HCT116 (cell line): ENCODE results near the gene LINS1. TPM values are rescaled to one million over a fixed set of nuclear protein-coding genes. Genes with fewer than 3 reads are reported as not detected.

ENCODE experiments used
- ATAC-seq: fragments of 200-7000 bp; cut with Tn5 transposase; 2 replicates; pipeline ENCODE4 v1.9.1; 2020; ENCODE audit warnings: mild to moderate bottlenecking, moderate library complexity
- BruUV-seq: library from RNA; stranded (reverse); fragments of 400-500 nt; replicated peaks from 2 replicates; lab custom pipeline; 2021; lab: Mats Ljungman, UMichigan
- CTCF ChIA-PET: fragments of 300-600 bp; sonication (Branson Sonifier 250); formaldehyde crosslinking; loops from one replicate; lab custom pipeline; 2021; ENCODE audit warnings: antibody characterized with exemption; lab: Charles Lee
- POLR2A ChIA-PET: fragments of 300-600, 350-600 bp; sonication (Branson Sonifier 250); formaldehyde crosslinking; loops from one replicate; lab custom pipeline; 2021; ENCODE audit warnings: antibody characterized with exemption; lab: Charles Lee
- RAD21 ChIA-PET, 2 experiments: fragments of 300-600 bp; sonication (Branson Sonifier 250); formaldehyde crosslinking; loops; one replicate each; lab custom pipeline; 2023; ENCODE audit warnings: low total read pairs in 2 of 2; ENCODE audit not compliant: uncharacterized antibody in 2 of 2, unreplicated experiment in 2 of 2, low non-redundant PET in 1 of 2; lab: Charles Lee
- DNase-seq: peaks from one replicate; pipeline ENCODE4 v3.0.0-alpha.2; 2010; ENCODE audit warnings: low read depth, low spot score
- H2AFZ ChIP-seq: fragments of 200-600 bp; shearing (Covaris generic), sonication (generic); 2 replicates; pipeline ENCODE4 v1.6.1; 2017; ENCODE audit warnings: low read depth, mixed run types, mixed read lengths, antibody characterized with exemption, low read length; ENCODE audit not compliant: poor library complexity, severe bottlenecking
- H3K27ac ChIP-seq: 2 replicates; pipeline ENCODE4 v1.5.1; 2012; ENCODE audit warnings: low read depth, low read length
- H3K27me3 ChIP-seq: fragments of 200-600 bp; sonication (generic); 2 replicates; pipeline ENCODE4 v1.6.1; 2016; ENCODE audit warnings: mixed run types, low read length, mixed read lengths; ENCODE audit not compliant: insufficient read depth
- H3K36me3 ChIP-seq, 2 experiments: fragments of 200-500 bp in 1 of 2; fragments of 200-600 bp in 1 of 2; sonication (Bioruptor generic) in 1 of 2; sonication (generic) in 1 of 2; 2 replicates each; pipeline versions ENCODE4 v1.5.1 to v1.6.1; 2014 to 2016; ENCODE audit warnings: low read length in 2 of 2, inconsistent platforms in 1 of 2, mixed read lengths in 1 of 2, mixed run types in 1 of 2; ENCODE audit not compliant: insufficient read depth in 2 of 2, control insufficient read depth in 1 of 2
- H3K4me1 ChIP-seq, 2 experiments: fragments of 200-600 bp in 1 of 2; sonication (generic) in 1 of 2; 2 replicates each; pipeline versions ENCODE4 v1.5.1 to v1.6.1; 2012 to 2017; ENCODE audit warnings: low read length in 2 of 2, inconsistent platforms in 1 of 2, mild to moderate bottlenecking in 1 of 2, mixed read lengths in 1 of 2, mixed run types in 1 of 2, moderate library complexity in 1 of 2; ENCODE audit not compliant: insufficient read depth in 2 of 2, control insufficient read depth in 1 of 2
- H3K4me2 ChIP-seq: fragments of 200-600 bp; sonication (generic); 2 replicates; pipeline ENCODE4 v1.6.1; 2017; ENCODE audit warnings: mixed run types, low read length, mixed read lengths
- H3K4me3 ChIP-seq, 2 experiments: fragments of 200-600 bp in 1 of 2; sonication (generic) in 1 of 2; replicated peaks in 1 of 2; 2 replicates each; pipeline ENCODE4 v1.5.1; 2011 to 2016; ENCODE audit warnings: low read length in 2 of 2, control low read depth in 1 of 2, low read depth in 1 of 2, mild to moderate bottlenecking in 1 of 2, mixed read lengths in 1 of 2, mixed run types in 1 of 2
- H3K79me2 ChIP-seq: fragments of 200-600 bp; sonication (generic); 2 replicates; pipeline ENCODE4 v1.6.1; 2017; ENCODE audit warnings: mild to moderate bottlenecking, mixed run types, low read length, moderate library complexity, mixed read lengths; ENCODE audit not compliant: insufficient read depth
- H3K9ac ChIP-seq: fragments of 200-600 bp; sonication (generic); 2 replicates; pipeline ENCODE4 v1.6.1; 2016; ENCODE audit warnings: low read length, mixed read lengths
- H3K9me2 ChIP-seq: fragments of 200-600 bp; sonication (generic), shearing (Covaris generic); 2 replicates; pipeline ENCODE4 v1.6.1; 2017; ENCODE audit warnings: mixed run types, mild to moderate bottlenecking, moderate library complexity; ENCODE audit not compliant: insufficient read depth
- H3K9me3 ChIP-seq, 2 experiments: fragments of 200-500 bp in 1 of 2; fragments of 200-600 bp in 1 of 2; sonication (Bioruptor generic) in 1 of 2; sonication (generic) in 1 of 2; 2 replicates each; pipeline ENCODE4 v1.6.1; 2014 to 2017; ENCODE audit warnings: low read length in 2 of 2, mixed read lengths in 2 of 2, inconsistent platforms in 1 of 2, low read depth in 1 of 2, mild to moderate bottlenecking in 1 of 2, mixed run types in 1 of 2, moderate library complexity in 1 of 2; ENCODE audit not compliant: control insufficient read depth in 1 of 2, insufficient read depth in 1 of 2
- H4K20me1 ChIP-seq: fragments of 200-600 bp; sonication (generic), shearing (Covaris generic); 2 replicates; pipeline ENCODE4 v1.6.1; 2017; ENCODE audit warnings: mixed run types, mild to moderate bottlenecking, moderate library complexity; ENCODE audit not compliant: insufficient read depth
- CEBPB ChIP-seq: IDR thresholded peaks from 2 replicates; pipeline ENCODE4 v1.6.1; 2012; ENCODE audit warnings: low read depth
- CTCF ChIP-seq, 3 experiments: fragments of 200-600 bp in 1 of 3; sonication (generic) in 1 of 3; IDR thresholded peaks in 2 of 3; conservative IDR thresholded peaks in 1 of 3; 2 replicates each; pipeline ENCODE4 v1.5.1; 2012 to 2017; ENCODE audit warnings: low read depth in 2 of 3, low read length in 2 of 3, antibody characterized with exemption in 1 of 3, borderline replicate concordance in 1 of 3, control low read depth in 1 of 3, mild to moderate bottlenecking in 1 of 3, mixed read lengths in 1 of 3, mixed run types in 1 of 3, moderate library complexity in 1 of 3; ENCODE audit not compliant: insufficient read depth in 1 of 3
- EGR1 ChIP-seq: IDR thresholded peaks from 2 replicates; pipeline ENCODE4 v1.6.1; 2012; ENCODE audit warnings: low read depth
- ELF1 ChIP-seq: IDR thresholded peaks from 2 replicates; pipeline ENCODE4 v1.6.1; 2012; ENCODE audit warnings: low read depth, borderline replicate concordance
- EZH2phosphoT487 ChIP-seq: fragments of 200-600 bp; IDR thresholded peaks from 2 replicates; pipeline ENCODE4 v1.6.1; 2018; ENCODE audit warnings: antibody characterized with exemption, borderline replicate concordance
- FOSL1 ChIP-seq: IDR thresholded peaks from 2 replicates; pipeline ENCODE4 v1.6.1; 2012; ENCODE audit warnings: low read depth
- JUND ChIP-seq: IDR thresholded peaks from 2 replicates; pipeline ENCODE4 v1.6.1; 2012
- MAX ChIP-seq: IDR thresholded peaks from 2 replicates; pipeline ENCODE4 v1.6.1; 2012
- POLR2A ChIP-seq: IDR thresholded peaks from 2 replicates; pipeline ENCODE4 v1.7.0; 2011; ENCODE audit warnings: borderline replicate concordance; ENCODE audit not compliant: insufficient read depth, insufficient read length; ENCODE audit errors: extremely low read depth
- POLR2AphosphoS5 ChIP-seq: IDR thresholded peaks from 2 replicates; pipeline ENCODE4 v1.6.1; 2011; ENCODE audit warnings: mild to moderate bottlenecking, low read depth, low read length, moderate library complexity
- RAD21 ChIP-seq: IDR thresholded peaks from 2 replicates; pipeline ENCODE4 v1.6.1; 2012; ENCODE audit warnings: low read depth, mild to moderate bottlenecking
- SP1 ChIP-seq: IDR thresholded peaks from 2 replicates; pipeline ENCODE4 v1.6.1; 2012; ENCODE audit warnings: low read depth
- YY1 ChIP-seq: IDR thresholded peaks from 2 replicates; pipeline ENCODE4 v1.6.1; 2011; ENCODE audit warnings: low read length, low read depth, moderate library complexity, mild to moderate bottlenecking; ENCODE audit not compliant: insufficient replicate concordance; ENCODE audit errors: extremely low read depth
- ZFX ChIP-seq: fragments of 450-650 bp; IDR thresholded peaks from 2 replicates; pipeline ENCODE4 v1.6.1; 2017
- intact Hi-C: fragments of 100-400 bp; cut with micrococcal nuclease; formaldehyde crosslinking; loops from 2 replicates; pipeline ENCODE4 v1.10.0; 2022
- total RNA-seq: library from RNA; stranded (reverse); gene quantifications from one replicate; pipeline ENCODE4 v1.2.1, GENCODE V29; 2021; ENCODE audit not compliant: unreplicated experiment

The LINS1 gene
- total RNA-seq, 1 experiment from 2014 or later = 14.7 TPM

GRCh38 chr15:100570275-100570674, 31.7 kb downstream of the LINS1 start:
- CTCF ChIA-PET = interaction anchor here (0.6 kb wide), 1 partner anchor 450 kb away, joined by 4 read pairs; no protein-coding TSS in a partner anchor

GRCh38 chr15:100569391-100569790, 32.6 kb downstream of the LINS1 start:
- intact Hi-C loops = no loop called here
- no peak for ATAC-seq
- Histone ChIP-seq H3K27ac (no peak overlapping the region), H3K36me3 (peaks cover 4 to 17% of the 10 kb centered on the region in 2 experiments), H3K79me2 (no peaks in the 10 kb centered on the region), H3K4me3 (no peak overlapping the region), H3K27me3 (no peaks in the 10 kb centered on the region), H3K9me2 (no peaks in the 10 kb centered on the region), H3K9ac (no peak overlapping the region), H3K4me1 (no peaks in the 10 kb centered on the region), H3K9me3 (no peaks in the 10 kb centered on the region), H3K4me2 (no peak overlapping the region), H4K20me1 (no peaks in the 10 kb centered on the region; the same call in 1 of the 2 replicates), H2AFZ (no peak overlapping the region)
- DNase-seq = no peak
- ChIA-PET CTCF (interaction anchor here (0.6 kb wide), 1 partner anchor 451 kb away, joined by 4 read pairs; no protein-coding TSS in a partner anchor), POLR2A (no interaction called here), RAD21 (no interaction called here)
- no TSS peak for BruUV-seq
- TF ChIP-seq CTCF (IDR thresholded peaks at IDR 0.05 in 2 of 3, conservative IDR thresholded peaks at IDR 0.05 in 1 of 3; ENCODE audit: borderline replicate concordance in 1 of 3, insufficient read depth in 1 of 3, low read depth in 2 of 3, low read length in 2 of 3) (no peak), ELF1 (no peak), ZFX (no peak), JUND (no peak), YY1 (no peak), SP1 (no peak), CEBPB (no peak)

More at GRCh38 chr15:100570275-100570674, 31.7 kb downstream of the LINS1 start:
- H3K4me1 ChIP-seq = no peaks in the 10 kb centered on the region
- POLR2A ChIA-PET = no interaction called here
- peaks cover 4 to 17% of the 10 kb centered on the region in 2 experiments for H3K36me3 ChIP-seq
- no peaks in the 10 kb centered on the region for H3K79me2 ChIP-seq
- BruUV-seq = no TSS peak
- no peak overlapping the region for H3K27ac ChIP-seq
- H2AFZ ChIP-seq = no peak overlapping the region
- no peaks in the 10 kb centered on the region for H3K27me3 ChIP-seq
- RAD21 ChIA-PET = interaction anchor here in 1 of 2 experiments (0.7 kb wide), 1 partner anchor 220 kb away, joined by 3 read pairs; no protein-coding TSS in a partner anchor
- H4K20me1 ChIP-seq = no peaks in the 10 kb centered on the region; the same call in 1 of the 2 replicates
- H3K9ac ChIP-seq = no peak overlapping the region
- H3K4me2 ChIP-seq = no peak overlapping the region
- no peaks in the 10 kb centered on the region for H3K9me2 ChIP-seq
- no peak for TF ChIP-seq EGR1
- no peak for TF ChIP-seq POLR2AphosphoS5
- TF ChIP-seq POLR2A = no peak
- no peak for TF ChIP-seq CEBPB
- no peak for TF ChIP-seq SP1
- TF ChIP-seq ELF1 = no peak
- no peak for TF ChIP-seq FOSL1
- no peak for TF ChIP-seq MAX
- no peak for TF ChIP-seq RAD21
- TF ChIP-seq EZH2phosphoT487 = no peak
- TF ChIP-seq ZFX = no peak
- H3K4me3 ChIP-seq = no peak overlapping the region
- ATAC-seq (no peak), DNase-seq (no peak)
- intact Hi-C loops = loop anchor here (10.0 kb wide), 1 partner anchor 645 kb away; no protein-coding TSS in a partner anchor
- H3K9me3 ChIP-seq = no peaks in the 10 kb centered on the region
